GM12878 (cell line): Measurements from ENCODE around the gene FSTL1. TPM values are rescaled to one million over a fixed set of nuclear protein-coding genes. Genes with fewer than 3 reads are reported as not detected.

ENCODE experiments used
- ATAC-seq: fragments of 200-7000 bp; cut with Tn5 transposase; 3 replicates; pipeline ENCODE4 v1.9.1; 2020; ENCODE audit warnings: mild to moderate bottlenecking, moderate library complexity
- BruUV-seq: library from RNA; stranded (reverse); fragments of 400-500 nt; replicated peaks from 2 replicates; lab custom pipeline; 2021; lab: Mats Ljungman, UMichigan
- CTCF ChIA-PET: fragments of 300-600 bp; sonication (Branson Sonifier 250); formaldehyde crosslinking; extraction: SDS; loops from one replicate; lab custom pipeline; 2021; ENCODE audit warnings: inconsistent platforms; lab: Yijun Ruan, JAX
- POLR2A ChIA-PET: fragments of 350-600 bp; formaldehyde crosslinking; extraction: SDS; loops from one replicate; lab custom pipeline; 2021; ENCODE audit warnings: inconsistent platforms; lab: Charles Lee
- RAD21 ChIA-PET: fragments of 300-600 bp; sonication (Branson Sonifier 250); formaldehyde crosslinking; loops from one replicate; lab custom pipeline; 2023; ENCODE audit warnings: antibody characterized with exemption; ENCODE audit not compliant: unreplicated experiment; lab: Charles Lee
- SMC1A ChIA-PET: fragments of 300-600 bp; sonication (Branson Sonifier 250); formaldehyde crosslinking; loops from one replicate; lab custom pipeline; 2023; ENCODE audit not compliant: unreplicated experiment, uncharacterized antibody; lab: Charles Lee
- DNase-seq: peaks from one replicate; pipeline ENCODE4 v3.0.0-alpha.2; 2011; ENCODE audit warnings: low read depth, low spot score
- FAIRE-seq: peaks from 3 replicates; lab custom pipeline; 2011; peaks lifted over from hg19 to GRCh38; lab: Jason Lieb, UNC
- H2AFZ ChIP-seq: 2 replicates; pipeline ENCODE4 v1.6.0; 2011; ENCODE audit warnings: low read depth, low read length, control low read depth; ENCODE audit not compliant: control insufficient read depth
- H3K27ac ChIP-seq: 2 replicates; pipeline ENCODE4 v1.5.1; 2011; ENCODE audit warnings: control low read depth; ENCODE audit not compliant: control insufficient read depth, insufficient read depth
- H3K27me3 ChIP-seq, 2 experiments: replicated peaks in 1 of 2; 2 replicates each; pipeline versions ENCODE4 v1.6.0 to v1.6.1; 2011; ENCODE audit warnings: low read length in 1 of 2; ENCODE audit not compliant: control insufficient read depth in 2 of 2, insufficient read depth in 2 of 2
- H3K36me3 ChIP-seq, 2 experiments: 2 replicates each; pipeline ENCODE4 v1.5.1; 2011; ENCODE audit warnings: low read length in 1 of 2; ENCODE audit not compliant: control insufficient read depth in 2 of 2, insufficient read depth in 2 of 2
- H3K4me1 ChIP-seq: 2 replicates; pipeline ENCODE4 v1.6.1; 2011; ENCODE audit warnings: mild to moderate bottlenecking, low read length, moderate library complexity, mixed read lengths; ENCODE audit not compliant: control insufficient read depth, insufficient read depth
- H3K4me2 ChIP-seq: 2 replicates; pipeline ENCODE4 v1.6.0; 2011; ENCODE audit warnings: control low read depth; ENCODE audit not compliant: control insufficient read depth, insufficient read depth
- H3K4me3 ChIP-seq: fragments of 200-600 bp; sonication (generic); 2 replicates; pipeline ENCODE4 v1.5.1; 2016
- H3K79me2 ChIP-seq: 2 replicates; pipeline ENCODE4 v1.6.0; 2011; ENCODE audit warnings: low read length; ENCODE audit not compliant: control insufficient read depth, insufficient read depth
- H3K9ac ChIP-seq: 2 replicates; pipeline ENCODE4 v1.8.0; 2011; ENCODE audit warnings: low read length, control low read depth, mixed read lengths; ENCODE audit not compliant: control insufficient read depth, insufficient read depth
- H3K9me3 ChIP-seq: replicated peaks from 3 replicates; pipeline ENCODE4 v1.5.1; 2011; ENCODE audit warnings: mild to moderate bottlenecking, low read length; ENCODE audit not compliant: control insufficient read depth, insufficient read depth
- H4K20me1 ChIP-seq: 2 replicates; pipeline ENCODE4 v1.6.0; 2011; ENCODE audit not compliant: control insufficient read depth, insufficient read depth
- CHD4 ChIP-seq: fragments of 200-600 bp; sonication (generic); IDR thresholded peaks from 2 replicates; pipeline ENCODE4 v1.6.1; 2016; ENCODE audit warnings: mild to moderate bottlenecking
- GABPA ChIP-seq: IDR thresholded peaks from 2 replicates; pipeline ENCODE4 v1.6.1; 2014; ENCODE audit warnings: antibody characterized with exemption, low read depth, mild to moderate bottlenecking, inconsistent platforms
- KAT2A ChIP-seq: conservative IDR thresholded peaks from 2 replicates; pipeline ENCODE4 v1.6.1; 2011; ENCODE audit warnings: low read depth, low read length; ENCODE audit not compliant: control insufficient read depth
- MYC ChIP-seq: IDR thresholded peaks from 2 replicates; pipeline ENCODE4 v1.6.1; 2011; ENCODE audit warnings: mild to moderate bottlenecking, low read length, moderate library complexity, inconsistent platforms; ENCODE audit not compliant: insufficient read depth, insufficient replicate concordance, insufficient read length, severe bottlenecking
- PML ChIP-seq: IDR thresholded peaks from 2 replicates; pipeline ENCODE4 v1.6.1; 2012; ENCODE audit warnings: low read length, inconsistent platforms
- RCOR1 ChIP-seq: conservative IDR thresholded peaks from 2 replicates; pipeline ENCODE4 v1.6.1; 2012; ENCODE audit warnings: low read depth, low read length, improper control_type of control experiment
- WGBS: methylation state at CpG from one replicate; pipeline ENCODE4 v1.1.6; 2016; ENCODE audit warnings: low lambda C conversion rate; ENCODE audit not compliant: insufficient replicate concordance, insufficient coverage; ENCODE audit errors: missing lambda C conversion rate; 5-methylcytosine and 5-hydroxymethylcytosine counted together
- in situ Hi-C: fragments of 300-500 bp; cut with MboI; formaldehyde crosslinking; loops from 9 replicates; pipeline ENCODE4 v1.14.3; 2018; ENCODE audit warnings: mixed read lengths
- intact Hi-C: fragments of 100-400 bp; cut with micrococcal nuclease; formaldehyde crosslinking; loops from one replicate; pipeline ENCODE4 v1.14.2; 2022; ENCODE audit not compliant: unreplicated experiment
- polyA plus RNA-seq, 11 experiments: library from polyadenylated mRNA; depleted of rRNA in 4 of 11; unstranded in 6 of 11; stranded (reverse) in 5 of 11; fragments of >200 nt; fragmentation: Nextera tagmentation in 4 of 11; fragmentation: Illumina TruSeq in 1 of 11; extraction: Ambion mirVana in 4 of 11; extraction: Trizol in 1 of 11; gene quantifications; 1 replicate in 1 of 11; 2 replicates in 10 of 11; pipeline versions ENCODE4 v1.2.1 to v1.2.3, GENCODE V29; 2011 to 2016; ENCODE audit warnings: inconsistent platforms in 2 of 11, missing spikeins in 2 of 11, low read depth in 1 of 11
- total RNA-seq, 4 experiments: library from RNA; depleted of rRNA in 3 of 4; stranded (reverse); fragments of >200 nt in 3 of 4; fragmentation: Illumina TruSeq in 1 of 4; extraction: Trizol in 1 of 4; gene quantifications; 2 replicates each; pipeline versions ENCODE4 v1.2.1 to v1.2.3, GENCODE V29; 2013 to 2021
- TF ChIP-seq, protein P1 (sequence below): fragments of 450-650 bp; IDR thresholded peaks from 2 replicates; pipeline ENCODE4 v1.6.1; 2014; ENCODE audit warnings: mild to moderate bottlenecking

Gene FSTL1
- total and polyA plus RNA-seq, 10 of the 15 experiments (the other 5 are each of a cell fraction or from before 2014, with no cell fraction given): 0.06 to 1.7 (median 0.32) TPM; not detected in 4

GRCh38 chr3:120410116-120410515 lies 40.7 kb downstream of the FSTL1 start (continued):
- TF ChIP-seq, protein P1, sequence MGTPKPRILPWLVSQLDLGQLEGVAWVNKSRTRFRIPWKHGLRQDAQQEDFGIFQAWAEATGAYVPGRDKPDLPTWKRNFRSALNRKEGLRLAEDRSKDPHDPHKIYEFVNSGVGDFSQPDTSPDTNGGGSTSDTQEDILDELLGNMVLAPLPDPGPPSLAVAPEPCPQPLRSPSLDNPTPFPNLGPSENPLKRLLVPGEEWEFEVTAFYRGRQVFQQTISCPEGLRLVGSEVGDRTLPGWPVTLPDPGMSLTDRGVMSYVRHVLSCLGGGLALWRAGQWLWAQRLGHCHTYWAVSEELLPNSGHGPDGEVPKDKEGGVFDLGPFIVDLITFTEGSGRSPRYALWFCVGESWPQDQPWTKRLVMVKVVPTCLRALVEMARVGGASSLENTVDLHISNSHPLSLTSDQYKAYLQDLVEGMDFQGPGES: no peak
- TF ChIP-seq CHD4: no peak
- TF ChIP-seq KAT2A: no peak

- Histone ChIP-seq H3K4me1 (no peaks in the 10 kb centered on the region), H3K4me3 (no peak overlapping the region), H3K27me3 (no peaks in the 10 kb centered on the region), H3K9ac (no peak overlapping the region), H3K27ac (no peak overlapping the region), H4K20me1 (no peaks in the 10 kb centered on the region), H3K79me2 (no peaks in the 10 kb centered on the region), H3K4me2 (no peak overlapping the region), H3K9me3 (no peaks in the 10 kb centered on the region), H3K36me3 (no peaks in the 10 kb centered on the region), H2AFZ (no peak overlapping the region)
- no peak for TF ChIP-seq GABPA
- no peak for TF ChIP-seq PML
- no peak for TF ChIP-seq RCOR1
- TF ChIP-seq MYC: no peak
- POLR2A ChIA-PET: no interaction called here
- ATAC-seq: no peak
- DNase-seq: no peak
- no TSS peak for BruUV-seq
- CTCF ChIA-PET: interaction anchor here (1.2 kb wide), 1 partner anchor 9 kb away, joined by 7 read pairs; no protein-coding TSS in a partner anchor
- intact Hi-C loops (no loop called here), in situ Hi-C loops (no loop called here)
- no peak for FAIRE-seq
- RAD21 ChIA-PET: no interaction called here
- WGBS: 15% methylated on average over 2 of the region's 2 CpGs
- SMC1A ChIA-PET: interaction anchor here (0.8 to 1.3 kb wide), 2 partner anchors 8 to 10 kb away, joined by 4 read pairs; no protein-coding TSS in a partner anchor
Observed at GRCh38 chr3:120407508-120408287, 43.1 kb downstream of the FSTL1 start.
